Mucosa of rectum (tissue), 2 donors: ENCODE data around the gene CHST3.

Source experiments
- H3K27ac ChIP-seq, 2 donors: one replicate each; pipeline ENCODE4 v1.7.0; 2013; ENCODE audit warnings: inconsistent platforms in 2 of 2, low read depth in 2 of 2, low read length in 2 of 2
- H3K27me3 ChIP-seq, 2 donors: one replicate each; pipeline ENCODE4 v1.7.0; 2013; ENCODE audit warnings: low read length in 2 of 2; ENCODE audit not compliant: control insufficient read depth in 2 of 2, insufficient read depth in 2 of 2
- H3K36me3 ChIP-seq, 2 donors: one replicate each; pipeline ENCODE4 v1.7.0; 2013; ENCODE audit warnings: low read length in 2 of 2; ENCODE audit not compliant: control insufficient read depth in 2 of 2, insufficient read depth in 2 of 2
- H3K4me1 ChIP-seq, 2 donors: one replicate each; pipeline ENCODE4 v1.7.0; 2013; ENCODE audit warnings: low read length in 2 of 2, mild to moderate bottlenecking in 1 of 2; ENCODE audit not compliant: control insufficient read depth in 2 of 2, insufficient read depth in 2 of 2
- H3K4me3 ChIP-seq, 2 donors: one replicate each; pipeline ENCODE4 v1.7.0; 2013; ENCODE audit warnings: low read length in 2 of 2
- H3K9ac ChIP-seq, 2 donors: one replicate each; pipeline ENCODE4 v1.7.0; 2013; ENCODE audit warnings: low read length in 2 of 2, low read depth in 1 of 2, mild to moderate bottlenecking in 1 of 2
- H3K9me3 ChIP-seq, 2 donors: one replicate each; pipeline ENCODE4 v1.7.0; 2013; ENCODE audit warnings: low read length in 2 of 2; ENCODE audit not compliant: control insufficient read depth in 2 of 2
- donor health status: healthy.
- donor health status: Normal muscosa, but diverticular disease.

CHST3 gene

GRCh38 chr10:71927776-71928592 is 36.2 kb upstream of the CHST3 start:
- Histone ChIP-seq H3K9me3 (no peaks in the 10 kb centered on the region), H3K9ac (no peak overlapping the region), H3K27ac (no peak overlapping the region), H3K27me3 (no peaks in the 10 kb centered on the region), H3K4me1 (no peaks in the 10 kb centered on the region), H3K4me3 (no peak overlapping the region), H3K36me3 (no peaks in the 10 kb centered on the region)

GRCh38 chr10:71931295-71931694 is 32.9 kb upstream of the CHST3 start:
- Histone ChIP-seq H3K4me3 (no peak overlapping the region), H3K9ac (no peak overlapping the region), H3K4me1 (no peaks in the 10 kb centered on the region), H3K36me3 (no peaks in the 10 kb centered on the region), H3K27me3 (no peaks in the 10 kb centered on the region), H3K27ac (no peak overlapping the region), H3K9me3 (no peaks in the 10 kb centered on the region)

DNA sequence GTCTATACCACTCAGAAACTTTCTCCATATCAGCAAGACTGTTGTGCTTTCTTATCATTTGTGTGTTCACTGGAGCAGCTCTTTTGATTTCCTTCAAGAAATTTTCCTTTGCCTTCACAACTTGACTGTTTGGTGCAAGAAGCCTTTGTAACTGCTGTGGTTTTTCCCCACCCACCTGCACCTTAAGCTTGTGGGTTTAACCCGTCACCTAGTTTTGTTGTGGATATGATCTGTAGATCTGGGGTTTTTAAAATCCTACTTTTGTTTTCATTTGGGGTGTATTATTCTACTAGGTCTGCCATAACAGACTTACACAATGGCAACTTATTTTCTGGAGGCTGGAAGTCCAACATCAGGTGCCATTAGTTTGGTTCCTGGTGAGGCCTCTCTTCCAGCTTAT is 30.5 kb upstream of the CHST3 start:
- Histone ChIP-seq H3K9ac (no peak overlapping the region), H3K4me3 (no peak overlapping the region), H3K4me1 (no peaks in the 10 kb centered on the region), H3K27ac (no peak overlapping the region), H3K9me3 (no peaks in the 10 kb centered on the region), H3K36me3 (no peaks in the 10 kb centered on the region), H3K27me3 (no peaks in the 10 kb centered on the region)

DNA sequence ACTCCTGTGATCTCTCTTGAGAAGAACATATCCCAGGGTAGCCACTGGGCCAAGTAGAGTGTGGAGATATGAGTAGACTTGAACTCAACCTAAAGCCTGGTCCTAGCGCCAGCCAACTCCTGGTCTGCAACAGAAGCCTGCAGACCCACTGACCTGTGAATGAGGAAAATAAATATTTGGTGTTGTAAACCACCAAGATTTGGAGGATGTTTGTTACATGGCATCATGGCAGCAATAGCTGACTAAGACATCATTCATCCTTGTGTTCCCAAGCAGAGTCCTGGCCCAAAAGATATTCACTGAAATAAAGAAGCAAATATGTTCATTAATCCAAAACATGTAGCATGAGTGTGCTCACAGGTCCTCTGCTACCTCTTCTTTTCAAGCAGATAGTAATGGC is 26.0 kb upstream of the CHST3 start:
- Histone ChIP-seq H3K27me3 (no peaks in the 10 kb centered on the region), H3K36me3 (no peaks in the 10 kb centered on the region), H3K9ac (no peak overlapping the region), H3K27ac (no peak overlapping the region), H3K4me3 (no peak overlapping the region), H3K9me3 (no peaks in the 10 kb centered on the region), H3K4me1 (no peaks in the 10 kb centered on the region)

GRCh38 chr10:71939304-71939703 is 24.9 kb upstream of the CHST3 start:
- Histone ChIP-seq H3K4me3 (no peak overlapping the region), H3K4me1 (no peaks in the 10 kb centered on the region), H3K9ac (no peak overlapping the region), H3K9me3 (no peaks in the 10 kb centered on the region), H3K36me3 (no peaks in the 10 kb centered on the region), H3K27ac (no peak overlapping the region), H3K27me3 (no peaks in the 10 kb centered on the region)

- no peak overlapping the region for H3K27ac ChIP-seq
- H3K4me3 ChIP-seq = no peak overlapping the region
- no peaks in the 10 kb centered on the region for H3K36me3 ChIP-seq
- peaks cover 0 to 5% of the 10 kb centered on the region in 2 donors for H3K9me3 ChIP-seq
- H3K4me1 ChIP-seq = no peaks in the 10 kb centered on the region
- H3K27me3 ChIP-seq = no peaks in the 10 kb centered on the region
- H3K9ac ChIP-seq = no peak overlapping the region
Observed at GRCh38 chr10:71939861-71940474, 24.2 kb upstream of the CHST3 start.

DNA sequence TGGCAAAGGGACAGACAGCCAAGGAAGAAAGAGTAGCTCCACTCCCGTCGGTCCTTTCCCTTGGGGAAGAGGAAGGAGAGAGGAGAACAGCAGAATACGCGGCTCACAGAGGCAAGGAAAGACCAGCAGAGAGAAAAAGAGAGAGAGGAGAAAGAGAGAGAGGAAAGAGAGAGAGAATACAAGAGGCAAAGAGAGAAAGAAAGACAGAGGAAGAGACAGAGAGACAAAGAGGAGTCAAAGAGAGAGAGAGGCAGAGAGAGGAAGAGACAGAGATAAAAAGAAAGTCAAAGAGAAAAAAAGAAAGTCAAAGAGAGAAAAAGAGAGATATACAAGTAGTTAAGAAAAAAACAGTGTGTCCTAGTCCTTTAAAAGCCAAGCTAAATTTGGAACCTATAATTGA is 23.4 kb upstream of the CHST3 start:
- H3K27ac ChIP-seq = no peak overlapping the region
- no peak overlapping the region for H3K9ac ChIP-seq
- H3K4me3 ChIP-seq = no peak overlapping the region
- no peaks in the 10 kb centered on the region for H3K27me3 ChIP-seq
- no peaks in the 10 kb centered on the region for H3K36me3 ChIP-seq
- H3K4me1 ChIP-seq = no peaks in the 10 kb centered on the region
- H3K9me3 ChIP-seq = peaks cover 4 to 5% of the 10 kb centered on the region in 2 donors

DNA sequence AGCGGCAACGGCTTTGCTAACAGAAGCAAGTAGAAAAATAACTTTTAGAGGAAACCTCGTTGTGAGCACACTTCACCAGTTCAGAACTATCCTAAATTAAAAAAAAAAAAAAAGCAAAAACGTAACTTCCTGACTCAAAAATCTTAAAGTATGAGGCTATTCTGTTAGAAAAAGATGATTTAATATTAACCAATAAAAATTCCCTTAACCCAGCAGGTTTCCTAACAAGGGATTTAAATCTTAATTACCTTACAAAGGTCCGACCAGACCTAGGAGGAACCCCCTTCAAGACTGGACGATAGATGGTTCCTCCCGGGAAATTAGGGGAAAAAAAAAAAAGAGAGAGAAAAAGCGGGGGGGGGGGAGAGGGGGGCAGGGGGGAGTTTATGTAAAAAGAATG is 22.9 kb upstream of the CHST3 start:
- no peaks in the 10 kb centered on the region for H3K36me3 ChIP-seq
- H3K27me3 ChIP-seq = no peaks in the 10 kb centered on the region
- no peak overlapping the region for H3K4me3 ChIP-seq
- no peak overlapping the region for H3K27ac ChIP-seq
- H3K9me3 ChIP-seq = peaks cover 9% of the 10 kb centered on the region in 2 donors
- H3K4me1 ChIP-seq = no peaks in the 10 kb centered on the region
- H3K9ac ChIP-seq = no peak overlapping the region

DNA sequence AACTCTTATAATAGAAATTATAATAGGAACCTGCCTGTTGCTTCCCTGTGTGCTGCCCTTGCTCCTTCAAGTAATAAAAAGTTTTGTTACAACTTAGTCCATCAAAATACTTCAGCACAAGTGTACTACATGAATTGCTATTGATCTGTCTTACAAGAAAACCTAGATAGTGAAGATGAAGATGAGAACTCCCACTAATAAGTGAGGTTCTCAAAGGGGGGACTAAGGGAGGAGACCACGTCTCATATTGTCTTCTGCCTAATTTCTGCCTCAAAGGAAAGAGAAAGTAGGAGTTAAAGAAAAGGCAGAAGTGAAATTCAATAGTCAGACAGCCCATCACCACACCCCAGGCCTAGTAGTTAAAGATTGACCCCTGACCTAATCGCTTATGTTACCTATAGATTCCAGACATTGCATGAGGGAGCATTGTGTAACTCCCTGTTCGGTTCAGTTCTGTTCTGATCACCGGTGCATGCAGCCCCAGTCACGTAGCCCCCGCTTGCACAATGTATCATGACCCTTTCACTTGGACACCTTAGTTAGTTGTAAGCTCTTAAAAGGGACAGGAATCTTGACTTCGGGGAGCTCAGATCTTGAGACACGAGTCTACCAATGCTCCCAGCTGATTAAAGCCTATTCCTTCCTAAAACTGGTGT is 18.2 kb upstream of the CHST3 start:
- Histone ChIP-seq H3K4me3 (no peak overlapping the region), H3K9ac (no peak overlapping the region), H3K36me3 (no peaks in the 10 kb centered on the region), H3K9me3 (peaks cover 14 to 26% of the 10 kb centered on the region in 2 donors), H3K27me3 (no peaks in the 10 kb centered on the region), H3K27ac (no peak overlapping the region), H3K4me1 (no peaks in the 10 kb centered on the region)

- no peak overlapping the region for H3K9ac ChIP-seq
- H3K36me3 ChIP-seq = no peaks in the 10 kb centered on the region
- H3K27ac ChIP-seq = no peak overlapping the region
- no peak overlapping the region for H3K4me3 ChIP-seq
- no peaks in the 10 kb centered on the region for H3K4me1 ChIP-seq
- no peaks in the 10 kb centered on the region for H3K27me3 ChIP-seq
- H3K9me3 ChIP-seq = peaks cover 14 to 26% of the 10 kb centered on the region in 2 donors
Observed at GRCh38 chr10:71946700-71947099, 17.5 kb upstream of the CHST3 start.
